DMS 273 (cell line): ENCODE results near the gene CENATAC.
"Not testable (repeated sequence)": the region's sequence is repeated elsewhere in the genome, so short reads cannot be mapped to it uniquely, and the experiment has no call there.

Source experiments
- DNase-seq: peaks from one replicate; lab custom pipeline; 2025; ENCODE audit not compliant: unreplicated experiment; lab: John Stamatoyannopoulos, UW

CENATAC gene, protein sequence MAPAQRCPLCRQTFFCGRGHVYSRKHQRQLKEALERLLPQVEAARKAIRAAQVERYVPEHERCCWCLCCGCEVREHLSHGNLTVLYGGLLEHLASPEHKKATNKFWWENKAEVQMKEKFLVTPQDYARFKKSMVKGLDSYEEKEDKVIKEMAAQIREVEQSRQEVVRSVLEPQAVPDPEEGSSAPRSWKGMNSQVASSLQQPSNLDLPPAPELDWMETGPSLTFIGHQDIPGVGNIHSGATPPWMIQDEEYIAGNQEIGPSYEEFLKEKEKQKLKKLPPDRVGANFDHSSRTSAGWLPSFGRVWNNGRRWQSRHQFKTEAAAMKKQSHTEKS

DNA sequence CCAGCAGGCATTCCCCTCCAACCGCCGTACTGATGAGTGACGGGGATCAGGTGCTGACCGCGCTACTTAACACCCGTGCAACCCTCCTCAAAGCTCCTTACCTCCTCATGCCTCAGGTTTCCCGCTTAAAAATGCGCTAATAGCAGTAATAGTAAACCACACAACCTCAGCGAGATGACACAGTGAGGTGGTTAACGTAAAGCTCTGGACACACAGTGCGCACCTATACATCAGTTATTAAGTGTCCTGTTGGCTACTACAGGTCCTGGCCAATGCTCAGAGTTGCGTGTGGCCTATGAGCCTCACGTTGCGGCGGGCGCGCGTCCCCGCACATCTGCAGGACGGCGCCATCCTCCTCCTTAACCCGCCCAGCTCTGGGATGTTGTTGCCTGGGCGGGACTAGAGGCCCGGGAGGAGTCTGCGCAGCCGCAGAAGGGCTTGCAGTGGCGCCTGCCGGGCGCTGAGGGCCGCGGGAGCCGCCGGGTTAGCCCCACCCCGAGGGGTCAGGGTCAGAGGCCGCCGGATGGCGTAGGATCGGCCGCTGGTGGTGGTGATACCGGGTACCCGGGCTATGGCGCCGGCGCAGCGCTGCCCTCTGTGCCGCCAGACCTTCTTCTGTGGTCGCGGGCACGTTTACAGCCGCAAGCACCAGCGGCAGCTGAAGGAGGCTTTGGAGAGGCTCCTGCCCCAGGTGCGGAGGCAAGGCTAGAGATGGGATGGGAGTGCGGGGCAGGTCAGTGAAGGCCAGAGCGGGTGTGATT lies at the start of gene CENATAC:
Gene CENATAC (plus strand): TSS at position 512 of the 761 bp plus-strand sequence. CDS start 60 bp downstream, at position 572.
- peak; percentile 92 for DNase-seq

DNA sequence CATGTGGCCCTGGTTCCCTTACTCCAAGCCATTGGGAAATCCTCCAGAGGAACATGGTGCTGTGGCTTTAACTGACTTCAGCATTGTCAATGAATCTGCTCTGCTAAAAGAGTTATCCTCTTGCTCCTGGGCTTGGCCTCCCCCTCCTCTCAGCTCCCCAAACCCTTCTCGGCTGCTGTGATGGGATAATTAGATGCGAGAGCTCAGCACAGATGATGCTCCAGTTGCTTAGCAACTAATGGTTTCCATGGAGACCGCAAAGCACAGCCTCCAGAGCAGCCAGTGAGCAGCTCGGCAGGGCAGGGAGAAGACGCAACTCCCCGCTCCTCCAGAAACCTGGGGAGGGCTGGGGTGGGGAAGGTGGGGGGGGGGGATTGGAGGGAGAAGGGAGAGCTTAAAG lies 44.7 kb upstream of the CENATAC start:
- DNase-seq, result peak; percentile 84

DNA sequence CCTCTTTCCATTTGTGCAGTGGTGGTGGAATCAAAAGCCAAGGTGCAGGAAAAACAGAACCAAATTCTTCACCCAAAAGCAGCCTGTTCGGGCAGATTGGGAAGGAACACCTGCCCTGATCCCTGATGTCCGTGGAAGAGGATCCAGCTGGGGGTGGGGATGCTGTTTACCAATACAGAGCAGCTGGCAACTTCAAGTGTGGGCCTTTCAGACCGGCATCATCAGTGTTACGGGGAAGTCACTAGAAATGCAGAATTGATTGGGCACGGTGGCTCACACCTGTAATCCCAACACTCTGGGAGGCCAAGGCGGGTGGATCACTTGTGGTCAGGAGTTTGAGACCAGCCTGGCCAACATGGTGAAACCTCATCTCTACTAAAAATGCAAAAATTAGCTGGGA lies 44.0 kb upstream of the CENATAC start:
- DNase-seq, result not testable (repeated sequence)

DNA sequence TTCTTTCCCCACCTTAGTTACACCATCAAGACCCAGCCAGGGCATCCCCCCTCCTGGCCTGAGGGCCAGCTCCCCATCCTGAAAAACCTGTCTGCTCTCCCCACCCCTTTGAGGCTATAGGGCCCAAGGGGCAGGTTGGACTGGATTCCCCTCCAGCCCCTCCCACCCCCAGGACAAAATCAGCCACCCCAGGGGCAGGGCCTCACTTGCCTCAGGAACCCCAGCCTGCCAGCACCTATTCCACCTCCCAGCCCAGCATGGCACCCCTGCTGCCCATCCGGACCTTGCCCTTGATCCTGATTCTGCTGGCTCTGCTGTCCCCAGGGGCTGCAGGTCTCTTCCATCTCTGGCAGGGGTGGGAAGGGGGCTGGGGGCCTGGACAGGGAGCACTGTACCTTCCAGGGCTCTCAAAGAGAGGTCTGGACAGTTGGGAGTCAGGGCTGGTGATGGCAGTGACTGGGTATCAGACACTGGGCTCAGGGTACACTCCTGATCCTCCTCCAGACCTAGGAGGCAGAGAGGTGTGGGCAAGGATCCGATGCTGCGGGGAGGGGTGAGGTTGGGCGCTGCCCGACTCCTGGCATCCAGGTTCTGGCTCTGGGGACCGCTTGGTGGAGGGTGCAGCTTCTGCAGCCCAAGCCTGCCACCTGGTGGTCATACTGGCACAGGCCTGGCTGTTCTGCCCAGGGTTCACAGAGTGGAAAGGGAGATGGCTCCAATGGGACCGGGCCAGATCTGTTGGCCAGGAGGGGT lies 41.7 kb upstream of the CENATAC start, which contains the start of gene UPK2:
Gene UPK2 (plus strand): TSS at position 205 of the 753 bp plus-strand sequence. CDS start 53 bp downstream, at position 258.
- DNase-seq, result peak; percentile 86

DNA sequence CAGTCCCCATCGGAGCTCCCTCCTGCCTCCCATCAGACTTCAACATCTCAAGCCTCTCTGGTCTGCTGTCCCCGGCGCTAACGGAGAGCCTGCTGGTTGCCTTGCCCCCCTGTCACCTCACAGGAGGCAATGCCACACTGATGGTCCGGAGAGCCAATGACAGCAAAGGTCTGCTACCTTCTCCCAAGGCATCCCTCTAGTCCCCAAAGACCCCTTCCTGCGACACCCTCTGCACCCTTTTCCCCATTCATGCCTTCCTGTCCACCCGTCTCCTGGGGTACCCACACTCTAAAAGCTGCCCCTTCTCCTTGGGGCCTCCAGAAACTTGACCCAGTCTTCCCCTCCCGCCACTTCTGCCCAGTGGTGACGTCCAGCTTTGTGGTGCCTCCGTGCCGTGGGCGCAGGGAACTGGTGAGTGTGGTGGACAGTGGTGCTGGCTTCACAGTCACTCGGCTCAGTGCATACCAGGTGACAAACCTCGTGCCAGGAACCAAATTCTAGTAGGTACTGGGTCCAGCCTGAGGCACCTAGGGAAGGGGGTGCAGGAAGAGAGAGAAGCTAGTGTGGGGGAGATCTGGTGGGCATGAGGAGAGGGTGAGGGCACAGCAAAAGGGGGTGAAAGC lies 41.0 kb upstream of the CENATAC start:
- DNase-seq, result no peak

DNA sequence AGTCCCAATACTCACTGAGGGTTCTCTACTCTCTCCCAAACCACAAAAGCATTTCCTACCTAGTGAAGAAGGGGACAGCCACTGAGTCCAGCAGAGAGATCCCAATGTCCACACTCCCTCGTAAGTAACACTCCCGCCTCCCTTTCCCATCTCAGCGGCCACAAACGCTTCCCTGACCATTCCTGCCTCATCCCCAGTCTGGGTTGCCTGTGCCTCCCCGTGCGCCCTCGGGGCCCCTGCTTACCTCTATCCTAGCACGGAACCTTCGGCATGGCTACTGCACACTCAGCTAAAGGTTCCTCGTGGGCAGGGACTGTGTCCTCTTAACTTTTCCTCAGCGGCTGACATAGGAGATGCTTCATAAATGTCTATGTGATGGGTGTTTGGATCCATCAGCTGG lies 40.4 kb upstream of the CENATAC start:
- DNase-seq, result no peak

DNA sequence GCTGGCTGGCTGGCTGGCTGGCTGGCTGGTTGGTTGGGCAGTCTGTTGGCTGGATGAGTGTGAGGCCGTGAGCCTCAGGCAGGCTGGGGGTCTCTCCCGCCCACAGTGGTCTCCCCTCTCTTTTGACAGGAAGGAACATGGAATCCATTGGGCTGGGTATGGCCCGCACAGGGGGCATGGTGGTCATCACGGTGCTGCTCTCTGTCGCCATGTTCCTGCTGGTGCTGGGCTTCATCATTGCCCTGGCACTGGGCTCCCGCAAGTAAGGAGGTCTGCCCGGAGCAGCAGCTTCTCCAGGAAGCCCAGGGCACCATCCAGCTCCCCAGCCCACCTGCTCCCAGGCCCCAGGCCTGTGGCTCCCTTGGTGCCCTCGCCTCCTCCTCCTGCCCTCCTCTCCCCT lies 40.0 kb upstream of the CENATAC start:
- DNase-seq, result no peak

DNA sequence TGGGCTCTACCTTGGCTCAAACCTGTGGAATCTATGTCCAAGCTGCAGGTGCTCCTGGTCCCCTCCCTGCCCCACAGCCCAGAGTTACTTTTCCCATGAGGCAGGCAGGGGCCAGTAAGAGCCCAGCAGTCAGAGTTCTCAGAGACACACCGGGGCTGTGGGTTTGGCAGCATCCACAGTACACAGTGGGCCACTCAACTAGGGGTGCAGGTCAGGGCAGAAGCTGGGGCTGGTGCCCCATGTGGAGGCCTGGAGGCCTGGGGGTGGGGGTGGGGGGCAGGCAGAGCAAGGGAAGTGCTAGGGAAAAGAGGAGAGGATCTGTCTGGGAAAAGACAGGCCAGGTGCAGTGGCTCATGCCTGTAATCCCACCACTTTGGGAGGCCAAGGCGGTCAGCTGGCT lies 39.4 kb upstream of the CENATAC start:
- no peak for DNase-seq

DNA sequence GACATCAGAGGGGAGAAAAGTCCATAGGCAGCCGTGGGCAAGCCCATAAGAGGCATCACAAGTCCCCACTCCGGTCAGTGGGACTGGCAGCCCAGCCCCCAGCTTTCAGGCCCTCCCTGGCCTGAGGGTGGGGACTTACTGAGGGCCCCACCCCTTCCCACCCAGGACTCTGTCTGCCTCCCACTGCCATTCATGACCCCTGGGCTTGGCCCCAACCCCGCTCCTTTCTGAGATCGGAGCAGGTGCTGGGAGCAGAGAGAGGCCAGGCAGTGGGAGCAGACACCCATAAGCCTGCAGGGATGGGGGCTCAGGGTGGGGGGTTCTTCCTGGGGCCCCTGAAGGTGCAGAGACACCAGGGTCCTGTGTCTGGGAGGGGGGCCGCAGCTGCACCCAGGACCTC lies 36.7 kb upstream of the CENATAC start:
- DNase-seq, result no peak

DNA sequence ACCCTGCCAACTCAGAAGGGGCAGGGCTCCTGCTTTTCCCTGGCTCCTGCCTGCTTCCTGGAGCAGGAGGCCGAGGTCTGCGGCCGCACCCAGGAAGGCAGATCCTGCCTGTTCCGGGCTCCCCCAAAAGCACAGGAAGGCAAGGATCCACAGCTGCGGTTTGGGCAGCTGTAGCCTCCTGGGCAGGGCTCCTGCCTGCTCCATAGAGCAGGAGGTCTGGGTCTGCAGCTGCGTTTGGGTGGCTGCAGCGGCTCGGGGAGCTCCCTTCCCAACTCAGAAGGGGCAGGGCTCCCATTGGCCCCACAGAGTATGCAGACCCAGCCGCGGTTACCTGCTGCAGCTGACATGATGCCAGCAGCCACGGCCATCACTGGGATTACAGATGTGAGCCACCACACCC lies 36.3 kb upstream of the CENATAC start:
- DNase-seq, result no peak

DNA sequence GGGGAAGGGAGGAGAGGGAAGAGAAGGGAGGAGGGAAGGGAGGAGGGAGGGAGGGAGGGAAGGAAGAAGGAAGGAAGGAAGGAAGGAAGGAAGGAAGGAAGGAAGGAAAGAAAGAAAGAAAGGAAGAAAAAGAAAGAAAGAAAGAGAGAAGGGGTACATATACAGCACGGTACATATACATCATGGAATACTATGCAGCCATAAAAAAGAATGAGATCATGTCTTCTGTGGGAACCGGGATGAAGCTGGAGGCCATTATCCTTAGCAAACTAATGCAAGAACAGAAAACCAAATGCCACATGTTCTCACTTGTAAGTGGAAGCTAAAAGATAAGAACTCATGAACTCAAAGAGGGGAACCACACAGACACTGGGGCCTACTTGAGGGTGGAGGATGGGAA lies 28.4 kb upstream of the CENATAC start:
- not testable (repeated sequence) for DNase-seq

DNA sequence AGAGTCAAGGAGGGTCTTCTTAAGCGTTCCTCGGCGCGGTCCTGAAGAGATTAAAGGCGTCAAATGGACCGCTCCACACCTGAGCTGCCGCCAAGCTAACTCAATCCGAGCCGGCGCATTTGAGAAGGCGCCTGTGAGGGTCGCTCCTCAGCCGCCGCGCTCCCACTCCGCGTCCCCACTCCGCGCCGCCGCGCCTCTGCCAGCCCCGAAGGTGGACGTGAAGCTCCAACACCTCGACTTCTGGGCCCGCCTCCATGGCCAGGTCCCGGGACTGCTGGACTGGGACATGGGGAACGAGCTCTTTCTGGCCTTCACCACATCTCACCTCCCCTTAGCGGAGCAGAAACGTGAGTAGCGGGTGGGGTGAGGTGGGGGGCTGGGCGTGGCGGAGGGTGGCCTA lies 26.3 kb upstream of the CENATAC start, which contains the start of gene FOXR1:
Gene FOXR1 (plus strand): TSS at position 116 of the 400 bp plus-strand sequence. CDS start 171 bp downstream, at position 287.
- no peak for DNase-seq

DNA sequence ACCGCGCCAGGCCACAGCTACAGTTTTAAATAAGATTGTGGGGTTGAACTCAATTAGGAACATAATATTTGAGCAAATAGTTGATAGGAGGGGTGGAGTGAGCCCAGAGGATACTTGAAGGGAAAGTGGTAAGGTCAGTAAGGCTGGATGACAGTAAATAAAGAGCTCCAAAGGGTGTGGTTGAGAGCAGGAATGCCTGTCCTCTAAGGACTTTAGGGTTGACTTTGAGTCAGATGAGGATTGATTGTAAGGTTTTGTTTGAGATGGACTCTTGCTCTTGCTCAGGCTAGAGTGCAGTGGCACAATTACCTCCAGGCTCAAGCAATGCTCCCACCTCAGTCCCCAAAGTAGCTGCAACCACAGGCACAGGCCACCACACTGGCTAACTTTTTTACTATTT lies 24.0 kb upstream of the CENATAC start:
- no peak for DNase-seq

DNA sequence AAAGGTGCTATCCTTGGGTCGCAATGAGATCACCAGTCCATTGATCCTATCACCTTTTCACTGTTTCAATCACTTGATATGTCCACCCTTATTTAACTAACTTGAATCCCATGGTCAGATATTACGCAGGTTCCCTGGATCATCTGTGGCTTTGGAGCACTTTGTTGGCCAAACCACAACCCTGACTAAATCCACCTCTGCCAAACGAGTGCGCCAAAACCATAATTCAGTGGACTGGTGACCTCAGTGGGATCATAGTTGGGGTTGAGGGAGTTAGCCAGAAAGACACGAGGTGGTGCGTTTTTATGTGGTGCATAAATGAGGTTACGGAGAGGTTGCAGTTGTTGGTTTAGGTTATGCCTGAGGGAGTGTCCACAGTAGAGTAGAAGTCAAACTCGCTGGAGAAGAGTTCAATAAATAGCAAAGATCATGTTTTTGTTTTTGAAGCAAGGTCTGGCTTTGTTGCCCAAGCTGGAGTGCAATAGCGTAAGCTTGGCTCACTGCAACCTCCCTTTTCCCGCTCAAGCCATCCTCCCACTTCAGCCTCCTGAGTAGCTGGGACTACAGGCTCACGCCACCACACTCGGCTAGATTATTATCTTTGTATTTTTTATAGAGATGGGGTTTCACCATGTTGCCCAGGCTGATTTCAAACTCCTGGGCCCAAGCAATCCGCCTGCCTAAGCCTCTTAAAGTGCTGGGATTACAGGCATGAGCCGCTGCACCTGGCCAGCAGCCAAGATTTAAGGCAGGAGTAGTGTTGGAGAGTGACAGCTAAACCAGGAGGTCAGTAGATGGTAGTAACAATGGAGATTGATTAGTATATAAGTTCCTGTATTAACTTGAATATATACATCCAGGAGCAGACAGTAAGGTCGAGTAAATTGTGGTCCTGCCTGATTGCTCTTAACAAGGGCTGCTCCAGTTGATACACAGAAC lies 21.9 kb upstream of the CENATAC start:
- peak; percentile 10 for DNase-seq

DNA sequence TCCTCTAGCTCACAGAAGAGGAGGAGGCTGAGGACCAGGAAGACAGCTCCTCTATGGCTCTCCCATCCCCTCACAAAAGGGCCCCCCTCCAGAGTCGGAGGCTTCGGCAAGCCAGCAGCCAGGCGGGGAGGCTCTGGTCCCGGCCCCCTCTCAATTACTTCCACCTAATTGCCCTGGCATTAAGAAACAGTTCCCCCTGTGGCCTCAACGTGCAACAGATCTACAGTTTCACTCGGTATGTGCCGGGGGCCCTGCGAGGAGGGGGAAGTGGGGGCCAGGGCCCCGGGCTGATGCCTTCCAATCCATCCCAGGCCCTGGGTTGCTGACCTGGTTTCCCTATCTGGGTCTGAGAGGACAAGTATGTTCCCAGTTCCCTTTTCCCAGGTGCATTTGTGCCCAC lies 18.5 kb upstream of the CENATAC start:
- DNase-seq, result peak; percentile 46

DNA sequence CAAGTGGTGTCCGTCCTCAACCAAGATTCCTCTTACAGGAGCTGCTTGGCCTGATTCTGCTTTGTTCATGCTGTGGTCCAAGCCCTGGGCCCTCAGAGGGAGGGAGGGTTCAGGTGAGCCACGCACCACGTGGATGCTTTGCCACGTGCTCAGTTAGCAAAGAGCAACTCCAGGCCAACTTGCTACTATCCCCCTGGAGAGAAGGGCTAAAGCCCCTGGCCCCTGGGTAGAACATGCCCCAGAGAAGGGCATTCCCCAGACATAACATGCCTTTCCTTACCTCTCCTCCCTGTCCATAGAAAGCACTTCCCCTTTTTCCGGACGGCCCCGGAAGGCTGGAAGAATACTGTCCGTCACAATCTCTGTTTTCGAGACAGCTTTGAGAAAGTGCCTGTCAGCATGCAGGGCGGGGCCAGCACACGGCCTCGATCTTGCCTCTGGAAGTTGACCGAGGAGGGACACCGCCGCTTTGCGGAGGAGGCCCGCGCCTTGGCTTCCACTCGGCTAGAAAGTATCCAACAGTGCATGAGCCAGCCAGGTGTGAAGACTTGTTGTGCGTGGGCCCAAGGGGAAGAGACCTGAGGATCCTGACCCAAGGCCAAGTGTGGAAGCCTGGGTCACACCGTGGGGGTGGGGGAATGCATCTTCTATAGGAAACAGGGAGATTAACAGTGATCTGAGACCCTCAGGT lies 17.6 kb upstream of the CENATAC start:
- DNase-seq, result no peak

DNA sequence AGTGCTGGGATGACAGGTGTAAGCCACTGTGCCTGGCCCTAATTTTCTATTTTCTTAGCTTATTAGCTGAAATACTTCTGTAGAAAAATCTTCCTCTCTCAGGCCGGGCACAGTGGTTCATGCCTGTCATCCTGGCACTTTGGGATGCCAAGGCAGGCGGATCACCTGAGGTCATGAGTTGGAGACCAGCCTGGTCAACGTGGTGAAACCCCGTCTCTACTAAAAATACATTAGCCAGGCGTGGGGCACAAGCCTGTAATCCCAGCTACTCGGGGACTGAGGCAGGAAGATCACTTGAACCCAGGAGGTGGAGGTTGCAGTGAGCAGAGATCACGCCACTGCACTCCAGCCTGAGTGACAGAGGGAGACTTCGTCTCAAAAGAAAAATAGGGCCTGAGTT lies 13.6 kb upstream of the CENATAC start:
- DNase-seq, result not testable (repeated sequence)

DNA sequence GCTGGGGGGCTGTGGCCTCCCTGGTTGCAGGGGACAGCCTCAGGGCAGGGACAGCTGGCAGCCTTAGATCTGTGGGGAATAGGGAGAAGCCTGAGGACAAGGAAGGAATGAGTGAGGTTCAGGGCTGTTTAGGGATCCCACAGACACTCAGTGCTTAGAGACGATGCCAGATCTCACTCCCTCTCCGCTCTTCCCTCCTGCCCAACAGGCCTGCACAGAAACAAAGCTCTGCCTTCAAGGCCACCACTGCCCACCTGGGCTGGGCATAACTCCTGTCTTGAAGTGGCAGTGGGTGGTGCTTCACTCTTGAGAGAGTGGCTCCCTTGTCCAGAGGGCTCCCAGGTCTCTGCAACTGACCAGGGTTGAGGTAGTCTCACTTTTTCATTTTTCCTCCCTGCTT lies 13.1 kb upstream of the CENATAC start:
- DNase-seq, result no peak

DNA sequence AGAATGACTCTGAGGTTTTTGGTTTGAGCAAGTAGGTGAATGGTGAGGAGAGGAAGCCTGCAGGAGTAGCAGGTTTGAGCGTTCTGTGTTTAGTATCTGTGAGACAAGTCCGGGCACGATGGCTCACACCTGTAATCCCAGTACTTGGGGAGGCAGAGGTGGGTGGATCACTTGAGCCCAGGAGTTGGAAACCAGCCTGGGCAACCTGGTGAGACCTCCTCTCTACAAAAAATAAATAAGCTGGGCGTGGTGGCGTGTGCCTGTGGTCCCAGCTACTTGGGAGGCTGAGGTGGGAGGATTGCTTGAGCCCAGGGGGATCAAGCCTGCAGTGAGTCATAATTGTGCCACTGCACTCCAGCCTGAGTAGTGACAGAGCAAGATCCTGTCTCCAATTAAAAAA lies 9.7 kb upstream of the CENATAC start:
- DNase-seq, result no peak
